ENCODE results near the gene DCDC1. TPM values are rescaled to one million over a fixed set of nuclear protein-coding genes. Genes with fewer than 3 reads are reported as not detected.

The DCDC1 gene
- total and polyA plus RNA-seq, 9 of the 15 experiments (the other 6 are each of a cell fraction or from before 2014, with no cell fraction given) = 0.05 to 0.18 (median 0.08) TPM; not detected in 3

- TF ChIP-seq ZNF318 (IDR thresholded peaks at IDR 0.05; ENCODE audit: borderline replicate concordance in 1 of 2, low read depth in 1 of 2) = no peak
- no peak for TF ChIP-seq TFAM (CRISPR knock-in tag; conservative IDR thresholded peaks at IDR 0.05)
- no peak for TF ChIP-seq POLR3G (IDR thresholded peaks at IDR 0.05; ENCODE audit: extremely low read depth, insufficient read length, insufficient replicate concordance)
- TF ChIP-seq EHMT2 (IDR thresholded peaks at IDR 0.05) = no peak
- no peak for TF ChIP-seq ZNF140 (CRISPR knock-in tag; IDR thresholded peaks at IDR 0.05)
Measured at GRCh38 chr11:31267720-31268119, 101.8 kb downstream of the DCDC1 start (continued).

All from K562 (cell line).